SK-N-SH treated with all-trans-retinoic acid at 6 μM for 48 hours (cell line): ENCODE results near the gene STAC3.

Source experiments
- ATAC-seq: fragments of 200-7000 bp; cut with Tn5 transposase; 3 replicates; pipeline ENCODE4 v1.9.1; 2020; ENCODE audit warnings: mild to moderate bottlenecking, moderate library complexity
- ARNTL ChIP-seq: fragments of 450-650 bp; formaldehyde crosslinking; IDR thresholded peaks from 2 replicates; pipeline ENCODE4 v1.5.0; 2020; ENCODE audit warnings: low read depth, mild to moderate bottlenecking, moderate library complexity, borderline replicate concordance
- BACH2 ChIP-seq: fragments of 250-450 bp; sonication (Bioruptor Pico); IDR thresholded peaks from 2 replicates; pipeline ENCODE4 v1.9.0; 2021; ENCODE audit warnings: mild to moderate bottlenecking, borderline replicate concordance
- CSDC2 ChIP-seq: fragments of 250-450 bp; sonication (Bioruptor Pico); IDR thresholded peaks from 2 replicates; pipeline ENCODE4 v1.5.0; 2020; ENCODE audit warnings: mild to moderate bottlenecking, moderate library complexity
- ESRRG ChIP-seq: fragments of 250-450 bp; sonication (Bioruptor Pico); IDR thresholded peaks from 2 replicates; pipeline ENCODE4 v1.6.1; 2021; ENCODE audit warnings: mild to moderate bottlenecking
- GLIS3 ChIP-seq: fragments of 250-450 bp; sonication (Bioruptor Pico); IDR thresholded peaks from 2 replicates; pipeline ENCODE4 v1.5.0; 2020; ENCODE audit warnings: mild to moderate bottlenecking, moderate library complexity
- ISL1 ChIP-seq: fragments of 250-450 bp; sonication (Bioruptor Pico); IDR thresholded peaks from 2 replicates; pipeline ENCODE4 v2.1.2; 2022; ENCODE audit warnings: mild to moderate bottlenecking, moderate library complexity
- OSR1 ChIP-seq: fragments of 250-450 bp; sonication (Bioruptor Pico); IDR thresholded peaks from 2 replicates; pipeline ENCODE4 v1.8.0; 2022; ENCODE audit warnings: moderate library complexity, mild to moderate bottlenecking, inconsistent platforms
- PPARA ChIP-seq: fragments of 250-450 bp; sonication (Bioruptor Pico); IDR thresholded peaks from 2 replicates; pipeline ENCODE4 v1.5.0; 2020; ENCODE audit warnings: mild to moderate bottlenecking, borderline replicate concordance
- RARB ChIP-seq: fragments of 250-450 bp; sonication (Bioruptor Pico); IDR thresholded peaks from 2 replicates; pipeline ENCODE4 v1.8.0; 2021; ENCODE audit warnings: mild to moderate bottlenecking, moderate library complexity
- SNAI2 ChIP-seq: fragments of 250-450 bp; sonication (Bioruptor Pico); IDR thresholded peaks from 2 replicates; pipeline ENCODE4 v1.5.0; 2020; ENCODE audit warnings: mild to moderate bottlenecking, moderate library complexity
- TCF4 ChIP-seq: fragments of 250-450 bp; sonication (Bioruptor Pico); IDR thresholded peaks from 2 replicates; pipeline ENCODE4 v1.8.0; 2021; ENCODE audit warnings: mild to moderate bottlenecking, moderate library complexity, borderline replicate concordance
- ZC3H10 ChIP-seq: fragments of 250-450 bp; sonication (Bioruptor Pico); IDR thresholded peaks from 2 replicates; pipeline ENCODE4 v1.5.1; 2021; ENCODE audit warnings: mild to moderate bottlenecking, moderate library complexity
- ZFP3 ChIP-seq: fragments of 250-450 bp; sonication (Bioruptor Pico); IDR thresholded peaks from 2 replicates; pipeline ENCODE4 v1.5.0; 2020; ENCODE audit warnings: mild to moderate bottlenecking, moderate library complexity
- ZFP30 ChIP-seq: fragments of 450-650 bp; formaldehyde crosslinking; IDR thresholded peaks from 2 replicates; pipeline ENCODE4 v1.5.0; 2022; ENCODE audit warnings: mild to moderate bottlenecking, moderate library complexity
- ZNF565 ChIP-seq: fragments of 450-650 bp; formaldehyde crosslinking; conservative IDR thresholded peaks from 2 replicates; pipeline ENCODE4 v1.5.0; 2020; ENCODE audit warnings: low read depth, mild to moderate bottlenecking, moderate library complexity
- ZNF70 ChIP-seq: fragments of 450-650 bp; formaldehyde crosslinking; IDR thresholded peaks from 2 replicates; pipeline ENCODE4 v1.5.0; 2020; ENCODE audit warnings: mild to moderate bottlenecking, moderate library complexity
- TF ChIP-seq, protein P1 (sequence below): fragments of 250-450 bp; sonication (Bioruptor Pico); IDR thresholded peaks from 2 replicates; pipeline ENCODE4 v1.8.0; 2021; ENCODE audit warnings: low read depth, mild to moderate bottlenecking, moderate library complexity, borderline replicate concordance
- TF ChIP-seq, protein P2 (sequence below): fragments of 250-450 bp; sonication (Bioruptor Pico); IDR thresholded peaks from 2 replicates; pipeline ENCODE4 v1.5.1; 2020; ENCODE audit warnings: low read depth, mild to moderate bottlenecking, moderate library complexity
- TF ChIP-seq, protein P3 (sequence below): fragments of 250-450 bp; sonication (Bioruptor Pico); IDR thresholded peaks from 2 replicates; pipeline ENCODE4 v1.5.1; 2021; ENCODE audit warnings: mild to moderate bottlenecking, moderate library complexity
- TF ChIP-seq, protein P4 (sequence below): fragments of 250-450 bp; sonication (Bioruptor Pico); IDR thresholded peaks from 2 replicates; pipeline ENCODE4 v1.8.0; 2020; ENCODE audit warnings: mild to moderate bottlenecking, moderate library complexity, borderline replicate concordance
- TF ChIP-seq, protein P5 (sequence below): fragments of 250-450 bp; sonication (Bioruptor Pico); IDR thresholded peaks from 2 replicates; pipeline ENCODE4 v1.5.0; 2020; ENCODE audit warnings: mild to moderate bottlenecking, moderate library complexity

STAC3 gene

DNA sequence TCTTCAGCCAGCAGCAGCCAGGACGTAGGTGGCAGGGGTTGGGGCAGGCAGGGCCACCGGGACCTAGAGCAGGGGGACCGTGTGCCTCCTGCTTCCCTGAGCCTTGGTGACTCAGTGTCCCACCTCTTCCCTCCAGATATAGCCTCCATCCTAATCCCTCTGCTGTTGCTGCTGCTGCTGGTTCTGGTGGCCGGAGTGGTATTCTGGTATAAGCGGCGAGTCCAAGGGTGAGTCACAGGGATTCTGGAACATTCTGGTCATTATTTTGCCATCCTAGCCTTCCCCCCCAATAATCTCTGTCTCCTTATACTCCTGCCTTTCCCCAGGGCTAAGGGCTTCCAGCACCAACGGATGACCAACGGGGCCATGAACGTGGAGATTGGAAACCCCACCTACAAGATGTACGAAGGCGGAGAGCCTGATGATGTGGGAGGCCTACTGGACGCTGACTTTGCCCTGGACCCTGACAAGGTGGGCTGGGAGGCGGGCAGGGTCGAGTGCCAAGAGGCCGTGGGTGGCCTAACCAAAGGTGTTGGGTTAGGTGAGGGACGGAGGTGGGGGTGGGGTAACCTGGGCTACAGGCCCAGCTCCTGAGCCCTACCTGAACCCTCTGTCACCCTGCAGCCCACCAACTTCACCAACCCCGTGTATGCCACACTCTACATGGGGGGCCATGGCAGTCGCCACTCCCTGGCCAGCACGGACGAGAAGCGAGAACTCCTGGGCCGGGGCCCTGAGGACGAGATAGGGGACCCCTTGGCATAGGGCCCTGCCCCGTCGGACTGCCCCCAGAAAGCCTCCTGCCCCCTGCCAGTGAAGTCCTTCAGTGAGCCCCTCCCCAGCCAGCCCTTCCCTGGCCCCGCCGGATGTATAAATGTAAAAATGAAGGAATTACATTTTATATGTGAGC, 38.9 kb downstream of the STAC3 start:
- TF ChIP-seq CSDC2, result no peak
- TF ChIP-seq, protein P1, sequence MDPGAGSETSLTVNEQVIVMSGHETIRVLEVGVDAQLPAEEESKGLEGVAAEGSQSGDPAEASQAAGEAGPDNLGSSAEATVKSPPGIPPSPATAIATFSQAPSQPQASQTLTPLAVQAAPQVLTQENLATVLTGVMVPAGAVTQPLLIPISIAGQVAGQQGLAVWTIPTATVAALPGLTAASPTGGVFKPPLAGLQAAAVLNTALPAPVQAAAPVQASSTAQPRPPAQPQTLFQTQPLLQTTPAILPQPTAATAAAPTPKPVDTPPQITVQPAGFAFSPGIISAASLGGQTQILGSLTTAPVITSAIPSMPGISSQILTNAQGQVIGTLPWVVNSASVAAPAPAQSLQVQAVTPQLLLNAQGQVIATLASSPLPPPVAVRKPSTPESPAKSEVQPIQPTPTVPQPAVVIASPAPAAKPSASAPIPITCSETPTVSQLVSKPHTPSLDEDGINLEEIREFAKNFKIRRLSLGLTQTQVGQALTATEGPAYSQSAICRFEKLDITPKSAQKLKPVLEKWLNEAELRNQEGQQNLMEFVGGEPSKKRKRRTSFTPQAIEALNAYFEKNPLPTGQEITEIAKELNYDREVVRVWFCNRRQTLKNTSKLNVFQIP (CRISPR knock-in tag), result no peak
- TF ChIP-seq, protein P2, sequence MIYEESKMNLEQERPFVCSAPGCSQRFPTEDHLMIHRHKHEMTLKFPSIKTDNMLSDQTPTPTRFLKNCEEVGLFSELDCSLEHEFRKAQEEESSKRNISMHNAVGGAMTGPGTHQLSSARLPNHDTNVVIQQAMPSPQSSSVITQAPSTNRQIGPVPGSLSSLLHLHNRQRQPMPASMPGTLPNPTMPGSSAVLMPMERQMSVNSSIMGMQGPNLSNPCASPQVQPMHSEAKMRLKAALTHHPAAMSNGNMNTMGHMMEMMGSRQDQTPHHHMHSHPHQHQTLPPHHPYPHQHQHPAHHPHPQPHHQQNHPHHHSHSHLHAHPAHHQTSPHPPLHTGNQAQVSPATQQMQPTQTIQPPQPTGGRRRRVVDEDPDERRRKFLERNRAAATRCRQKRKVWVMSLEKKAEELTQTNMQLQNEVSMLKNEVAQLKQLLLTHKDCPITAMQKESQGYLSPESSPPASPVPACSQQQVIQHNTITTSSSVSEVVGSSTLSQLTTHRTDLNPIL (CRISPR knock-in tag), result no peak
- TF ChIP-seq ZFP3 (CRISPR knock-in tag), result no peak
- TF ChIP-seq ISL1, result no peak
- TF ChIP-seq ARNTL (CRISPR knock-in tag), result no peak
- TF ChIP-seq ZFP30 (CRISPR knock-in tag), result no peak
- no peak for TF ChIP-seq ZNF70 (CRISPR knock-in tag)
- TF ChIP-seq ESRRG, result no peak
- TF ChIP-seq ZNF565, result no peak
- TF ChIP-seq, protein P3, sequence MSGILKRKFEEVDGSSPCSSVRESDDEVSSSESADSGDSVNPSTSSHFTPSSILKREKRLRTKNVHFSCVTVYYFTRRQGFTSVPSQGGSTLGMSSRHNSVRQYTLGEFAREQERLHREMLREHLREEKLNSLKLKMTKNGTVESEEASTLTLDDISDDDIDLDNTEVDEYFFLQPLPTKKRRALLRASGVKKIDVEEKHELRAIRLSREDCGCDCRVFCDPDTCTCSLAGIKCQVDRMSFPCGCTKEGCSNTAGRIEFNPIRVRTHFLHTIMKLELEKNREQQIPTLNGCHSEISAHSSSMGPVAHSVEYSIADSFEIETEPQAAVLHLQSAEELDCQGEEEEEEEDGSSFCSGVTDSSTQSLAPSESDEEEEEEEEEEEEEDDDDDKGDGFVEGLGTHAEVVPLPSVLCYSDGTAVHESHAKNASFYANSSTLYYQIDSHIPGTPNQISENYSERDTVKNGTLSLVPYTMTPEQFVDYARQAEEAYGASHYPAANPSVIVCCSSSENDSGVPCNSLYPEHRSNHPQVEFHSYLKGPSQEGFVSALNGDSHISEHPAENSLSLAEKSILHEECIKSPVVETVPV (CRISPR knock-in tag), result no peak
- no peak for TF ChIP-seq OSR1 (CRISPR knock-in tag)
- TF ChIP-seq GLIS3 (CRISPR knock-in tag), result no peak
- TF ChIP-seq ZC3H10, result no peak
- TF ChIP-seq, all 23 proteins: peak for 0

DNA sequence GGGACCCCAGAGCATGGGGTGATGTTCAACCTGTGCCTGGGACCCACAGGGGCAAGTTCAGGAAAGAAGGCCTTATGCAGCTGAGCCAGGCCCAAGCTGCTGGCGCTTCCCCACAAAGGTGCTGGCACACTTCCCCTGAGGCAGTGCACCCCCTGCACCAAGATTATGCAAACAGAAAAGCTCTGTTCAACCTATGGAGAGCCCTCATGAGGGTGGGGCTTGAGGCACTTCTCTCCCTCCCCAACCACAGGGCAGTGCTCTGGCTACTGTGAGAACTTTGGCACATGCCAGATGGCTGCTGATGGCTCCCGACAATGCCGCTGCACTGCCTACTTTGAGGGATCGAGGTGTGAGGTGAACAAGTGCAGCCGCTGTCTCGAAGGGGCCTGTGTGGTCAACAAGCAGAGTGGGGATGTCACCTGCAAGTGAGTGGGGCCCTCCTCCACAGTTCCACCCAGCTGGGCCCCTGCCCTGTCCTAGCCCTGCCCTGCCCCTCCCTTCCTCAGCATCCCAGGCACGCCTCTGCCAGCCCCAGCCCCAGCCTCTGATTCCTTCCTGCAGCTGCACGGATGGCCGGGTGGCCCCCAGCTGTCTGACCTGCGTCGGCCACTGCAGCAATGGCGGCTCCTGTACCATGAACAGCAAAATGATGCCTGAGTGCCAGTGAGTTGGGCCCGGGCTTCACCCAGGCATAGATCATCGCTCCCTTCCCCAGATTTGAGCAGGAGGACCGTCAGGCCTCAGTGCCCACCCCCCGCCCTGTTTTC, 39.9 kb downstream of the STAC3 start:
- no peak for ATAC-seq
- TF ChIP-seq OSR1 (CRISPR knock-in tag) (no peak), ZNF70 (CRISPR knock-in tag) (no peak), BACH2 (CRISPR knock-in tag) (no peak), ZFP30 (CRISPR knock-in tag) (no peak), ZFP3 (CRISPR knock-in tag) (no peak), ZC3H10 (no peak), ARNTL (CRISPR knock-in tag) (no peak), CSDC2 (no peak), ESRRG (no peak), SNAI2 (CRISPR knock-in tag) (no peak), RARB (CRISPR knock-in tag) (no peak), TCF4 (CRISPR knock-in tag) (no peak), ZNF565 (no peak), GLIS3 (CRISPR knock-in tag) (no peak), PPARA (no peak)
- TF ChIP-seq, protein P4, sequence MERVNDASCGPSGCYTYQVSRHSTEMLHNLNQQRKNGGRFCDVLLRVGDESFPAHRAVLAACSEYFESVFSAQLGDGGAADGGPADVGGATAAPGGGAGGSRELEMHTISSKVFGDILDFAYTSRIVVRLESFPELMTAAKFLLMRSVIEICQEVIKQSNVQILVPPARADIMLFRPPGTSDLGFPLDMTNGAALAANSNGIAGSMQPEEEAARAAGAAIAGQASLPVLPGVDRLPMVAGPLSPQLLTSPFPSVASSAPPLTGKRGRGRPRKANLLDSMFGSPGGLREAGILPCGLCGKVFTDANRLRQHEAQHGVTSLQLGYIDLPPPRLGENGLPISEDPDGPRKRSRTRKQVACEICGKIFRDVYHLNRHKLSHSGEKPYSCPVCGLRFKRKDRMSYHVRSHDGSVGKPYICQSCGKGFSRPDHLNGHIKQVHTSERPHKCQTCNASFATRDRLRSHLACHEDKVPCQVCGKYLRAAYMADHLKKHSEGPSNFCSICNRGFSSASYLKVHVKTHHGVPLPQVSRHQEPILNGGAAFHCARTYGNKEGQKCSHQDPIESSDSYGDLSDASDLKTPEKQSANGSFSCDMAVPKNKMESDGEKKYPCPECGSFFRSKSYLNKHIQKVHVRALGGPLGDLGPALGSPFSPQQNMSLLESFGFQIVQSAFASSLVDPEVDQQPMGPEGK, result no peak
- TF ChIP-seq, protein P3 (CRISPR knock-in tag), result no peak
- TF ChIP-seq, protein P2 (CRISPR knock-in tag), result no peak
- TF ChIP-seq, protein P5, sequence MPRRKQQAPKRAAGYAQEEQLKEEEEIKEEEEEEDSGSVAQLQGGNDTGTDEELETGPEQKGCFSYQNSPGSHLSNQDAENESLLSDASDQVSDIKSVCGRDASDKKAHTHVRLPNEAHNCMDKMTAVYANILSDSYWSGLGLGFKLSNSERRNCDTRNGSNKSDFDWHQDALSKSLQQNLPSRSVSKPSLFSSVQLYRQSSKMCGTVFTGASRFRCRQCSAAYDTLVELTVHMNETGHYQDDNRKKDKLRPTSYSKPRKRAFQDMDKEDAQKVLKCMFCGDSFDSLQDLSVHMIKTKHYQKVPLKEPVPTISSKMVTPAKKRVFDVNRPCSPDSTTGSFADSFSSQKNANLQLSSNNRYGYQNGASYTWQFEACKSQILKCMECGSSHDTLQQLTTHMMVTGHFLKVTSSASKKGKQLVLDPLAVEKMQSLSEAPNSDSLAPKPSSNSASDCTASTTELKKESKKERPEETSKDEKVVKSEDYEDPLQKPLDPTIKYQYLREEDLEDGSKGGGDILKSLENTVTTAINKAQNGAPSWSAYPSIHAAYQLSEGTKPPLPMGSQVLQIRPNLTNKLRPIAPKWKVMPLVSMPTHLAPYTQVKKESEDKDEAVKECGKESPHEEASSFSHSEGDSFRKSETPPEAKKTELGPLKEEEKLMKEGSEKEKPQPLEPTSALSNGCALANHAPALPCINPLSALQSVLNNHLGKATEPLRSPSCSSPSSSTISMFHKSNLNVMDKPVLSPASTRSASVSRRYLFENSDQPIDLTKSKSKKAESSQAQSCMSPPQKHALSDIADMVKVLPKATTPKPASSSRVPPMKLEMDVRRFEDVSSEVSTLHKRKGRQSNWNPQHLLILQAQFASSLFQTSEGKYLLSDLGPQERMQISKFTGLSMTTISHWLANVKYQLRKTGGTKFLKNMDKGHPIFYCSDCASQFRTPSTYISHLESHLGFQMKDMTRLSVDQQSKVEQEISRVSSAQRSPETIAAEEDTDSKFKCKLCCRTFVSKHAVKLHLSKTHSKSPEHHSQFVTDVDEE (CRISPR knock-in tag), result no peak
- TF ChIP-seq, protein P1 (CRISPR knock-in tag), result no peak

More for the DNA sequence above, 38.9 kb downstream of the STAC3 start:
- ATAC-seq, result no peak
